ENCODE data around the gene BSN. TPM values are rescaled to one million over a fixed set of nuclear protein-coding genes. Genes with fewer than 3 reads are reported as not detected.

Gene BSN
- under 1 TPM; under 0.01 TPM for total RNA-seq

GRCh38 chr3:49553692-49554632 is at the start of gene BSN:
BSN (plus strand) TSS chr3:49554477; CDS start chr3:49554603, 126 bp downstream.

GRCh38 chr3:49673715-49674496 is 119.6 kb downstream of the BSN start, which contains the start of gene APEH:
APEH (plus strand) TSS chr3:49674351; CDS start chr3:49674402, 51 bp downstream.

GRCh38 chr3:49689046-49689907 is 135.0 kb downstream of the BSN start, which contains the start of the genes MST1 and RNF123:
MST1 (minus strand) TSS chr3:49689474; CDS start chr3:49688691, 783 bp downstream.
RNF123 (plus strand) TSS chr3:49689557; CDS start chr3:49691166, 1,609 bp downstream.

GRCh38 chr3:49719214-49719884 is 165.1 kb downstream of the BSN start, which contains the start of gene AMIGO3:
AMIGO3 (minus strand) TSS chr3:49719684; CDS start chr3:49719465, 219 bp downstream.

Small RNA genes within 50 kb of the gene (small RNA-seq; reads per million reads assigned to genes)
- 0 reads per million in 2 donors for gene AMIGO3

Other genes starting within 250 kb of the BSN start
- 10 to 100 TPM; 13.8 to 16.3 TPM for gene USP4, start 214.4 kb upstream of the BSN start, total RNA-seq
- gene GPX1, start 196.1 kb upstream of the BSN start, total RNA-seq = 100 to 1,000 TPM; 167 to 280 TPM
- 100 to 1,000 TPM; 325 to 468 TPM for gene RHOA, start 142.5 kb upstream of the BSN start, total RNA-seq
- 10 to 100 TPM; 16.0 to 25.1 TPM for gene TCTA, start 142.1 kb upstream of the BSN start, total RNA-seq
- gene AMT, start 132.0 kb upstream of the BSN start, total RNA-seq = 1 to 10 TPM; 1.4 to 2.0 TPM
- 1 to 10 TPM; 7.6 to 7.7 TPM for gene NICN1, start 125.2 kb upstream of the BSN start, total RNA-seq
- 10 to 100 TPM; 78.1 to 88.9 TPM for gene DAG1, start 84.2 kb upstream of the BSN start, total RNA-seq
- 100 to 1,000 TPM; 131 to 161 TPM for gene APEH, start 119.9 kb downstream of the BSN start, total RNA-seq
- 1 to 10 TPM; 2.0 to 6.9 TPM for gene MST1, start 135.0 kb downstream of the BSN start, total RNA-seq
- 10 to 100 TPM; 29.6 to 30.0 TPM for gene RNF123, start 135.1 kb downstream of the BSN start, total RNA-seq
- gene AMIGO3, start 165.2 kb downstream of the BSN start, total RNA-seq = under 1 TPM; 0.33 to 0.69 TPM
- 10 to 100 TPM; 20.3 to 31.6 TPM for gene GMPPB, start 169.5 kb downstream of the BSN start, total RNA-seq
- gene IP6K1, start 232.1 kb downstream of the BSN start, total RNA-seq = 10 to 100 TPM; 67.3 to 74.3 TPM
- gene CDHR4, start 245.4 kb downstream of the BSN start, total RNA-seq = under 1 TPM in 1 of 2 donors, not detected in 1; under 0.01 TPM
- 10 to 100 TPM in 1 of 2 donors, 1 to 10 TPM in 1; 5.9 to 13.7 TPM for gene INKA1, start 248.8 kb downstream of the BSN start, total RNA-seq